NCI-H2107 treated with DMSO at 0.1 percent for 48 hours (cell line): Measurements from ENCODE around the gene ODAD3.

ENCODE experiments used
- DNase-seq: peaks from one replicate; lab custom pipeline; 2025; ENCODE audit not compliant: unreplicated experiment; lab: John Stamatoyannopoulos, UW

ODAD3 gene

GRCh38 chr19:11378319-11379189, 56.4 kb downstream of the ODAD3 start:
- no peak for DNase-seq

DNA sequence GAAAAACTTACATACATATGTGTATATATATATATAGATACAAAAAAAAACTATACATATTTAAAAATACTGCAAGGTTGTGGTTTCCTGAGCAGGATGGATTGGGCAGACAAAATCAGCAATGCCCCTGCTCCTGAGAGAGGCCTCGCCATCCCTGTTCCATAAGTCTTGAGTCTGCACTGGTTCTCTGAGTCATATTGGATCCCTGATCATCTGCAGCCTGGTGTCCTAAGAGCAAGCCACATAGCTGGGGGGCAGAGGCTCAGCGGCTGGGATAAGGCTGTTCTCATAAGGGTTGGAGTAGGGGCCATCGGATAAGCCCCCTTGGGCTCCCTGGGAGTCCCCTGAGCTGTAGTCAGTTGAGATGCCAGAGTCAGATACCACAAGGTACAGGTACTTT, 57.2 kb downstream of the ODAD3 start:
- DNase-seq, result no peak

DNA sequence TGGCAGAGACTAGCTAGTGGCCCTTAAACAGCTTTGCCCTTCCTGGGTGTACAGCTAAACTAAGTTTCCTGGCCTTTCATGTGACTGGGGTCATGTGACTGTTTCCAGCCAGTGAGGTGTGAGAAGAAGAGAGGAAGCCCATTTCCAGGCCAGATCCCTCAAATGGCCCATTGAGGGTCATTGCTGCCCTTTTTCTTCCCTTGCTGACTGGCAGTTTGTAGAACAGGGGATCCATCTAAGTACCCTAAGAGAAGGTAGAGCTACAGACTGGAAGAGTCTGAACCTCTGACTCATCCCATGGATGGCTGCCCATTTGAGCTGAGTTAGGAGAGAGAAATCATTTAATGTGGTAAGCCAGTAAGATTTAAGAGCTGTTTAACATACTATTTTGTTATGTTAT, 57.7 kb downstream of the ODAD3 start:
- DNase-seq, result no peak

- DNase-seq, result peak; percentile 36
Observed at GRCh38 chr19:11375143-11375948, 59.6 kb downstream of the ODAD3 start.

DNA sequence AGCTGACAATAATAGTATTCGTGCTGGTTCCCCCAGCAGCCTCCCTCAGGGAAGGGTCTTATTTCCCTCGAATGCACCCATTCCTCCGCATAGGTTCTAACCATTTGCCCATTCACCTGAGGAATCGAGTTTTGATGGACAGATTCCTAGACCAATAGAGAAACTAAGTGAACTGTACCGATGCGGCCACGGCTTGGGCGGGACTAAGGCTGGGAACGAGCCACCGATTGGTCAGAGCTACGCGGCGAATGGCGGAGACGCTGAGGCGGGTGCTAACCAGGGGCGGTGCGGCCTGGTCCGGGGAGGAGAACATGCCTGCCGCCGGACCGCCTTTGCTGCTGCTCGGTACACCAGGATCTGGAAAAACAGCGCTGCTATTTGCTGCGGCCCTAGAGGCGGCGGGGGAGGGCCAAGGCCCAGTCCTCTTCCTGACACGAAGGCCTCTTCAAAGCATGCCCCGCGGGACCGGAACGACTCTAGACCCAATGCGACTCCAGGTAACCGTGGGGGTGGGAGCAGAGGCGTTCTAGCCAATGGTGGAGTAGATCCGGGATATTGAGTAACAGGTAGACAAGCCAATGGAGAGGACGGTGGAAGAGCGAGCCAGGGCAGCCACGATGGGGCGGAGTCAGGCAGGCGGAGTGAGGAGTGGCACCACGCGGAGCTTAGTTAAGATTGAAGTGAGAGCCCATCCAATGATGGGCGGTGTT, 60.3 kb downstream of the ODAD3 start, which contains the start of gene SWSAP1:
SWSAP1 (plus strand) TSS at position 234 of the 710 bp plus-strand sequence; CDS start at position 249, 15 bp downstream.
- peak; percentile 99 for DNase-seq

- DNase-seq, result no peak
Observed at GRCh38 chr19:11373885-11374432, 61.0 kb downstream of the ODAD3 start.

- peak; percentile 75 for DNase-seq
Observed at GRCh38 chr19:11373166-11373884, 61.6 kb downstream of the ODAD3 start.

- DNase-seq, result no peak
Observed at GRCh38 chr19:11370744-11371143, 64.2 kb downstream of the ODAD3 start.
